GM18505 (cell line): ENCODE measurements around the gene HPRT1.

Experiments used
- ATAC-seq: cut with Tn5 transposase; IDR thresholded peaks from one replicate; pipeline ENCODE4 v1.9.1; 2021; ENCODE audit not compliant: unreplicated experiment
- POLR2A ChIP-seq: IDR thresholded peaks from 4 replicates; pipeline ENCODE4 v1.6.1; 2011; ENCODE audit warnings: borderline replicate concordance; ENCODE audit not compliant: insufficient read depth, insufficient read length; ENCODE audit errors: extremely low read depth

The HPRT1 gene

DNA sequence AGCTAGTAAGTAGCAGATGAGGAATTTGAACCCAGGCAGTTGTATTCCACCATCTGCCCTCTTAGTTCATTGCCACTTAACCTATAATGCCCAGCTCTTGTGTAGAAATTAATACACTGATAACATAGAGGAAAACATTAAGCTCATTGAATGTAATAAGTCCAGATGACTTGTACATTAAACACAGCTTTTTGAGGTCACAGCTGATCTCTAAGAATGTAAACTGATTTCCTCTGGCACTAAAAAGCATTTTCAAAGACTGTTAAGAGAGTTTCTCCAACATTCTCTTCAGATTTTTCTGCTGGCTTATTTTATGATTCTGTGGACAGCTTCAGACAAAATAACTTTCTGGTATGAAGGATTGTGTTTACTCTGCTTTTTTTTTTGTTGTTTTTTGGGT is 42.7 kb downstream of the HPRT1 start:
- no peak for ATAC-seq
- TF ChIP-seq POLR2A, result no peak

DNA sequence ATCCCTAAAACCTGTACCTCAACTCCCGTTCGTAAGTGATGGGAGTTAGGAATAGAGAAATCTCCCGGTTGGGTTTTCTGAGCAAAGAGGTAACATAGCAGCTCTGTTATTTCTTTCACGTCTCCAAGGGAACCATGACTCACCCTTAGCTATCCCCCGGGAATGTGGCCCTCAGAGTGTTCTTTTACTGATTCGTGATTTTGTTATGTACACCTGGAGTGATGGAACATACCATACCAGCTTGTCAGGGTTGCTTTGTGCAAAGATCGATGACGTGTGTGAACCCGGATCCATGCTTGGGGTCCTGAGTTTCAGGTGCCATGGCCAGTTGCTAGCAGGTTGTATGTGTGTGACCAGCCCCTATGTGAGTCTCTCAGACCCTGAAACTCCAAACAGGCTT is 52.6 kb downstream of the HPRT1 start:
- ATAC-seq, result no peak
- TF ChIP-seq POLR2A, result no peak

DNA sequence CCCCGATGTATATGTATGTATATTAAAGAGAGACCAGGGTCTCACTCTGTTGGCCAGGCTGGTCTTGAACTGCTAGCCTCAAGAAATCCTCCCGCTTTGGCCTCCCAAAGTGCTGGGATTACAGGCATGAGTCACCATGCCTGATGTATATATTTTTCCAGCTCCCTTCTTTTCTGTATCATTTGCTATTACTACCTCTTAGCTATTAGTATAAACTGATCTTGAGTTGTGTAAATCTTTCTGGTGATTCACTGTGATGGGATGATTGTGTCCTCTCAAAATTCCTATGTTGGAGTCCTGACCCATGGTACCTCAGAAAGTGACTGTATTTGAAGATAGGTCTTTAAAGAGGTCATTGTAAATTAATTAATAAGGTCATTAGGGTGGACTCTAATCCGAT is 53.1 kb downstream of the HPRT1 start:
- no peak for TF ChIP-seq POLR2A

DNA sequence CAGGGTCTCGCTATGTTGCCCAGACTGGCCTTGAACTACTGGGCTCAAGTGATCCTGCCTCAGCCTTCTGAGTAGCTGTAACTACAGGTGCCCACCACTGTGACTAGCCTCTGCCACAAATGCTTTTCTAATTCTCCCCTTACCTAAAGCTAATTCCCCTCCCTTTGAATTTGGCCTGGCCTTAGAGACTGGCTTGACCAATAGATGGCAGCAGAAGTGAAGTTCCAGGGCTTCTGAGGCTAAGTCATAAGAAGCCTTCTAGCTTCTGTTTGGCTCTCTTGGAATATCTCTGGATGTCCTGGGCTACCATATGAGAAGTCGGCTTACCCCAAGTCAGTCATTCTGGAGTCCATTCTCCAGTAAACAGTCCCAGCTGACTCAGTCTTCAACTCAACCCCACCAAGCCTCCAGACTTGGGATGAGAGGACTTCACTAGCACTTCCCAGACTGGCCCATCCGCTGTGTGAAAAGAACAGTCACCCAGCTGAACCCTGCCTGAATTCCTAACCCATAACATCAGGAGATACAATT is 61.0 kb downstream of the HPRT1 start:
- no peak for ATAC-seq
- no peak for TF ChIP-seq POLR2A

More for the DNA sequence above, 53.1 kb downstream of the HPRT1 start:
- ATAC-seq, result no peak

DNA sequence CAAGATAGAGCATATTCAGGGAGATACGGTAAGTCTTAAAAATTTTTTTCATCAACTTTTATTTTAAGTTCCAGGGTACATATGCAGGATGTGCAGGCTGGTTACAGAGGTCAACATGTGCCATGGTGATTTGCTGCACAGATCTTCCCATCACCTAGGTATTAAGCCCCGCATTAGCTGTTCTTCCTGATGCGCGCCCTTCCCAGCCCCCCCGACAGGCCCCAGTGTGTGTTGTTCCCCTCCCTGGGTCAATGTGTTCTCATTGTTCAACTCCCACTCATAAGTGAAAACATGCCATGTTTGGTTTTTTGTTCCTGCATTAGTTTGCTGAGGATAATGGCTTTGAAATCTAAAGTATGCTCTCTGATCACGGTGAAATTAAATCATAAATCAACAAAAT is 64.2 kb downstream of the HPRT1 start:
- ATAC-seq, result no peak
- TF ChIP-seq POLR2A, result no peak

DNA sequence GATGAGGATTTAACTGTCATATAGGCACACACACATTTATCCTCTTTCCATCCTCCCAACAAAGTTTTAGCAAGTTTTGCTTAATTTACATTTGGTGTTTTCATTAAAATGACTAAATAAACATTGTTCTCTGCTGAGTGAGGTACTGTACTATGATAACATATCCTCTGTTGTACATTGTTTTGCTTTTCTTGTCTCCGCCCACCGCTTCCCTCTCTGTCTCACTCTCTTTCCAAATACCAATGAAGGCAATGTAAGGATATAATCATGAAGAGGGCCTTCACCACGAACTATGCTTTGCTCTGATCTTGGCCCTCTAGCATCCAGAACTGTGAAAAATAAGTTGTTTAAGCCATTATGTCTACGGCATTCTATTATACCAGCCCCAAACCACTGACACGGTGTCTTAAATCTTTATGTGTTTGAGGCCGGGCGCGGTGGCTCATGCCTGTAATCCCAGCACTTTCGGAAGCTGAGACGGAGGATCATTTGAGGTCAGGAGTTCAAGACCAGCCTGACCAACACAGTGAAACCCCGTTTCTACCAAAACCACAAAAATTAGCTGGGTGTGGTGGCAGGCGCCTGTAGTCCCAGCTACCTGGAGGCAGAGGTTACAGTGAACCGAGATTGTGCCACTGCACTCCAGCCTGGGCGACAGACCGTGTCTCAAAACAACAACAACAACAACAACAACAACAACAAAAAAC is 65.3 kb downstream of the HPRT1 start:
- ATAC-seq, result no peak
- TF ChIP-seq POLR2A, result no peak

DNA sequence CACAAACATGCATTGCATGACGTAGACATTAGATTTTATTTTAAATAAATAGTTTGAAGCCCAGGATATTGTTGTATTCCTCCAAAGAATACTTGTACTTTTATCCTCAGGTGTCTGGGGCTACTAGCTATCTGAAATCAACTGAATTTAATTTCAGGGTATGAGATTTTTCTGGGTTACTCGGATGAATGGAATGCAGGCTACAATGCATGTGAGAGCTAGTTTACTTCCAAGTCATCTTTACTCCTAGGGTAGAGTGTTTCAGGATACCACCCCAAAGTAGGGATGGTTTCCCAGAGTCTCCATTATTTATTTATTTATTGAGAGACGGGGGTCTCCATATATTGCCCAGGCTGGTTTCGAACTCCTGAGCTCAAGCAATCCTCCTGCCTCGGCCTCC is 66.4 kb downstream of the HPRT1 start:
- no peak for TF ChIP-seq POLR2A
- no peak for ATAC-seq

DNA sequence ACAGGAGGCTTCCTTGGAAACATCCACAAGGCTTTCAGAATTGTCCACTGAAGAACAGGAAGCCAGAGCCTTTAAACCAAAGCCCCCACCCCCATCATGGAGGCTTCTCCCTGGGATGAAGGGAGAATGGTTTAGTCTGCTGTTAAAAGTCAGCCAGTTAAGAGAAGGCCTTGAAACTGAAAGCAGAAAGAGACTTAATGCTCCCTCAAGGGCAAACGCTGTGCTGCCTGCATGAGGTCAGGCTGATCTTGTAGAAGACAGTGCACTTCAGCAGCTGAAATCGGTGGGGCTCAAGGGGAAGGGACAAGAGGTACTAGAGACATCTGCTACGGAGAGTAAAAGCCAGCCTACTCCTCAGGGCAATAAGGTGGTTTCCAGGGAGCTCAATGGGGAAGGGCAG is 69.0 kb downstream of the HPRT1 start:
- TF ChIP-seq POLR2A, result no peak
- no peak for ATAC-seq

DNA sequence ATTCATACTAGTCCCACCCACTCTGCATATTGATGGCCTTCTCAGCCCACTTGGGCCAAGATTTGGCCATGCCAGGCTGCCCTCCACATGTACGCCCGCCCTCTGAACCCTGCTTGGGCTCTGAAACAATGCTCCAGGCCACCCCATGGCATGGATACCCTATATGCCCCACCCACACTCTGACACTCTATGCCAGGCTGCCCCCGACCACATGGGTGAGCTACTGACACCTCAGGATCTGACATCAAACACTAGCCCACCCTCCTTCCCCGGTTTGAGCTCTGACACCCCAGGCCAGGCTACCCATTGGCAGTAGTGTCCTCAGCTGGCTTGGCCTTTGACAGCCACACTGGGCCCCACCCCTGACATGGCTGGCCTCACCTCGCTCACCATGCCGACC is 69.5 kb downstream of the HPRT1 start:
- no peak for ATAC-seq
- TF ChIP-seq POLR2A, result no peak

DNA sequence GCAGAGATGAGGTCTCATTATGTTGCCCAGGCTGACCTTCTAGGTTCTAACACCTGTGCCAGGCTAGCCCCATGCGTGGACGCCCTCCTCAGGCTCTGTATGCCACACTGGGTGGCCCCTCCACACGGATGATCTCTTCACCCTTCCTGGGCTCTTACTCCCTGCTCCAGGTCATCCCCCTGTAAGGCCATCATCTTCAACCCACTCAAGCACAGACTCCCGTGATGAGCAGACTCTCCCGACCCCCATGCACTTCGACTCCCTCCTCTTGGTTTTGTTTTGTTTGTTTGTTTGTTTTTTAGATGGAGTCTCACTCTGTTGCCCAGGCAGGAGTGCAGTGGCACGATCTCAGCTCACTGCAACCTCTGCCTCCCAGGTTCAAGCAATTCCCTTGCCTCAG is 70.9 kb downstream of the HPRT1 start:
- no peak for TF ChIP-seq POLR2A
- no peak for ATAC-seq

DNA sequence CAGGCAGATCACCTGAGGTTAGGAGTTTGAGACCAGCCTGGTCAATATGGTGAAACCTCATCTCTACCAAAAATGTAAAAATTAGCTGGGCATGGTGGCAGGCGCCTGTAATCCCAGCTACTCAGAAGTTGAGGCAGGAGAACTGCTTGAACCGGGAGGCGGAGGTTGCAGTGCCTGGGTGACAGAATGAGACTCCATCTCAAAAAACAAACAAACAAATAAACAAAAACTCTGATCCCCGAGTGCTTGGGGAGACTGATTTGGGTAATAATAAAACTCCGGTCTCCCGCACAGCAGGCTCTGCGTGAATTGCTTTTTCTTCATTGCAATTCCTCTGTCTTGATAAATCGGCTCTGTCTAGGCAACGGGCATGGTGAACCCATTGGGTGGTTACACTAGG is 73.4 kb downstream of the HPRT1 start:
- no peak for TF ChIP-seq POLR2A
- ATAC-seq, result no peak

DNA sequence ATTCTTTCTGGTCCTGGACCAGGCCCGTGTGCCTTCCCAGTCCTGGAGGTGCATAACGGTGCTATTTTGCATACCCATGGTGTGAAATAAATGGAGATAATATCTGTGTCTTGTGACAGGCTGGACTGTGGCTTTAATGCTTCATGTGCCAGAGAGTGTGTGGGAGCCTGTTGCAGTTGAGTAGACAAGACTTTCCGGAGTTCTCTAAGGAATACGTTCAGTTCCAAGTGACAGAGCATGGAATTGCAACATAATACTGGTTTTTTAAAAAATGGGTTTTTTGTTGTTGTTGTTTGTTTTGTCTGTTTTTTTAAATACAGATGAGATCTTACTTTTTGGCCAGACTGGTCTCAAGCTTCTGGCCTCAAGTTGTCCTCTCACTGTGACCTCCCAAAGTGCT is 74.0 kb downstream of the HPRT1 start:
- ATAC-seq, result no peak
- TF ChIP-seq POLR2A, result no peak

DNA sequence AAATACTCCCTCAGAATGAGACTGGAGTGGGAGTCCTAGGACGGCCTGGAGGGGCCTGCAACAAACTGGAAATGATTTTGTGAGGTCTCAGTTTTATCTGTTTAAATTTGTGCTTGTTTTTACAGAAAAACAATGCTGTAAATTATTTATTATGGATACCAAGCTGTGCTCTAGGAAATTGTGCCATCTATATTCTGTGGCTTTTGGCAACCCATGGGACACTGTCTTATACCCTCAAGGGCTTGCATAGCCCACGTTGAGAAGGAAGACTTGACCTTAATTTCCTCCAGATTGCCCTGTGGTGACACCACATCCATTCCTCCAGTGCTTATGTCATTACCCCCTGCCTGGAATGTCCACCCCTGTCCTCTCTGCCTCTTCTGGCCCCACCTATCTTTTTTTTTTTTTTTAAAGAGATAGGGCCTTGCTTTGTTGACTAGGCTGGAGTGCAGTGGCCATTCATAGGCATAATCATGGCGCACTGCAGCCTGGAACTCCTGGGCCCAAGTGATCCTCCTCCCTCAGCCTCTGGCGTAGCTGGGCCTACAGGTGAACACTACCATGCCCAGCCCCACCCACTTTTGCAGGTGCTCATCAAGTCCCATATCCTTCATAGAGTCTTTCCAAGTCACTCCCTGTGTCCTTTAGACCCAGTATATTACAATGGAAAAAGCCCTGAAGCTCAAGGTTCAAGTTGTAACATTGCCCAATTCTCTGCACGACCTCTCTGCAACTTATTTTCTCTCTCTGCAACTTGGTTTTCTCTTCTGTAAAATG is 77.4 kb downstream of the HPRT1 start:
- no peak for ATAC-seq

DNA sequence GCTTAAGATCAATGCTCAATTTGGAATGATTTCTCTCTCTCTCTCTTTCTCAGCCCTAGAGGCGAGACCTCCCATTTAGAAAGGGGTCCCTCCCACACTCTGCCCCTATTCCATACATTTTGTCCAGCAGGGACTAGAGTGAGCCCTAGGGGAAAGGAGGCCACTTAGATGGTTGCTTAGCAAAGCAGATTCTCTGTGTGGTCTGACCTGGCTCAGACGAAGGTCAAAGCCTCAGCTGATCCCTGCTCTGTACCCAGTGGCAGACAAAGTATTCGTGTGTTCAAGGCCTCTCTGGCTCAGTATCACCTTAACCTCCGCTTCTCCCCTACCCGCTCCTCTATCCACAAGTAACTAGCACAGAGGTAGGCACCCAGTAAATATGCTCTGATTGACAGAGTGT is 78.4 kb downstream of the HPRT1 start:
- ATAC-seq, result no peak
- no peak for TF ChIP-seq POLR2A

More for the DNA sequence above, 77.4 kb downstream of the HPRT1 start:
- no peak for TF ChIP-seq POLR2A
